Cardiac muscle cell (in vitro differentiated cells and primary cell): ENCODE measurements around the gene COL25A1. TPM values are rescaled to one million over a fixed set of nuclear protein-coding genes. Genes with fewer than 3 reads are reported as not detected.
A peak's percentile ranks its signal among the peaks of the same experiment; 100 is the strongest.

ENCODE experiments used
- DNase-seq, 2 donors: peaks; one replicate each; pipeline versions ENCODE4 v3.0.0 to v3.0.0-alpha.2; 2010 to 2017; ENCODE audit warnings: low read depth in 1 of 2, low spot score in 1 of 2
- H3K27ac ChIP-seq: fragments of 200-600 bp; sonication (generic); 2 replicates; pipeline ENCODE4 v1.5.1; 2016
- H3K27me3 ChIP-seq: fragments of 200-600 bp; sonication (generic); 2 replicates; pipeline ENCODE4 v1.6.0; 2016; ENCODE audit warnings: control low read depth
- H3K36me3 ChIP-seq: fragments of 200-600 bp; sonication (generic); 2 replicates; pipeline ENCODE4 v1.5.1; 2016; ENCODE audit warnings: control low read depth
- H3K4me1 ChIP-seq: fragments of 200-600 bp; sonication (generic); 2 replicates; pipeline ENCODE4 v1.8.1; 2017; ENCODE audit warnings: low read depth, mild to moderate bottlenecking, mixed run types
- H3K4me3 ChIP-seq: fragments of 200-600 bp; sonication (generic); 2 replicates; pipeline ENCODE4 v1.5.1; 2016; ENCODE audit warnings: mild to moderate bottlenecking
- H3K9me3 ChIP-seq: fragments of 200-600 bp; sonication (generic); 2 replicates; pipeline ENCODE4 v1.5.1; 2017; ENCODE audit warnings: low read depth, mild to moderate bottlenecking, control low read depth
- CTCF ChIP-seq: IDR thresholded peaks from 2 replicates; pipeline ENCODE4 v1.5.1; 2012; ENCODE audit warnings: low read depth, mild to moderate bottlenecking, low read length
- polyA plus RNA-seq: library from polyadenylated mRNA; unstranded; fragments of >200 nt; fragmentation: Nextera tagmentation; extraction: Ambion mirVana; gene quantifications from 2 replicates; pipeline ENCODE4 v1.2.1, GENCODE V29; 2016
- total RNA-seq: library from RNA; depleted of rRNA; stranded (reverse); fragments of >200 nt; gene quantifications from 2 replicates; pipeline ENCODE4 v1.2.3, GENCODE V29; 2016

COL25A1 gene
- total and polyA plus RNA-seq, 2 experiments from 2014 or later, result 3.5 to 8.4 TPM

DNA sequence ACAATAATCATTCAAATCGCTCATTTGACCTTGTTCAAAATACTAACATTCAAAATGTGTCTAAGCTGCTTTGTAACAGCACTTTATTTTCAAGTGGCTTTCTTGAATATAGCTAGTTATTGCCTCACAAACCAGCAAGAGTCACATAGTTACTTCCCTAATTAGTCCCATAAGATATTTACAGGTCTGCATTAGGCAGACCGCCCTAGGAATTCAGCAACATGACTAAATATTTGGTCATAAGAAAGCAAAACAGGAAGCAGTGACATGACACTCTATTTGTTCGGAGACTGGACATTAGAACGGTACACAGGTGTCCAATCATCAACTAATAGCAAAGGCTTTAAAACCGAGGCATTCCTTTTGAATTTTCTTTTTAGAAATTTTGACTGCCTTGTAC lies 262.0 kb downstream of the COL25A1 start:
- no peak for TF ChIP-seq CTCF
- no peak overlapping the region for H3K27ac ChIP-seq
- no peak overlapping the region for H3K4me3 ChIP-seq
- no peaks in the 10 kb centered on the region for H3K36me3 ChIP-seq
- DNase-seq, result no peak
- H3K27me3 ChIP-seq, result no peaks in the 10 kb centered on the region
- H3K4me1 ChIP-seq, result peaks cover 3% of the 10 kb centered on the region
- H3K9me3 ChIP-seq, result no peaks in the 10 kb centered on the region

DNA sequence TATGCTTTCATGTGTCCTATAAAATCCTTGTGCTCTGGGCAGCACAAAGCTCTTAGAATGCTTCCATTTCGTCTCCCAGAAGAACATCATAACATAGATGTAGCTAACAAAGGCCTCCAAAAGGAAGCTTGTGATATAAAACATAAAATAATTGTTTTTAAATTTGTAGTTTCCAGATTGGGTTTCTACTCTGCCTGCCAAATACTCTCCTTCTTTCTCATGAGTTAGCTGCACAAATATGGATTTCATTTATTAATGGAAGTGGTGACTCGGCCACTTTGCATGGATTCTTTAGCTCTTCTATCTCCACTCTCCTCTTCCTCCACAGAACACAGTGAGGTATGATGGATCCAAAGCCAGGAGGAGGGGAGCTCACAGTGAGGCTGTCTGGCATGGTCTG lies 265.4 kb downstream of the COL25A1 start:
- Histone ChIP-seq H3K9me3 (no peaks in the 10 kb centered on the region), H3K27ac (no peak overlapping the region), H3K27me3 (no peaks in the 10 kb centered on the region), H3K4me3 (no peak overlapping the region), H3K4me1 (no peaks in the 10 kb centered on the region), H3K36me3 (no peaks in the 10 kb centered on the region)
- DNase-seq, result no peak
- no peak for TF ChIP-seq CTCF

- H3K4me3 ChIP-seq, result no peak overlapping the region
- H3K36me3 ChIP-seq, result no peaks in the 10 kb centered on the region
- no peak for DNase-seq
- H3K9me3 ChIP-seq, result no peaks in the 10 kb centered on the region
- no peaks in the 10 kb centered on the region for H3K4me1 ChIP-seq
- no peaks in the 10 kb centered on the region for H3K27me3 ChIP-seq
- no peak for TF ChIP-seq CTCF
- no peak overlapping the region for H3K27ac ChIP-seq
Measured at GRCh38 chr4:109033993-109034392, 268.5 kb downstream of the COL25A1 start.

DNA sequence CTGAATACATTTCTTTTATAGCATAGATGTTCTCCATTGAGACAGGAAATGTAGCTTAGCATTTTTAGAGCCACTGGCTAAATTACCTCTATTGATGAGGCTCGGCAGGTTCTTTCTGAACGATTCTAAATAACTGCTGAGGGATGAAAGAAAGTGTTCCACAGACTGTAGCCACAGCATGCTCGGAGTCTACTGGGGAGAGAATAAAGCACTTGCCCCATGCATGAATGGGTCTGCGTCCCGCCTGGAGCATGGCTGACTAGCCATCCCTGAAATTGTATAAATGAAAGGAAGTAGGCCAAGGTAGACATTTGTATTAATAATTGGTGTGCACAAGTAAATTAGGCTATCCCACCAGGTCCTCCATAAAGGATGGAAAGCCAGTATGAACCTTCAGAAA lies 269.8 kb downstream of the COL25A1 start:
- no peaks in the 10 kb centered on the region for H3K4me1 ChIP-seq
- no peak for DNase-seq
- TF ChIP-seq CTCF, result no peak
- H3K9me3 ChIP-seq, result no peaks in the 10 kb centered on the region
- H3K36me3 ChIP-seq, result no peaks in the 10 kb centered on the region
- no peaks in the 10 kb centered on the region for H3K27me3 ChIP-seq
- no peak overlapping the region for H3K4me3 ChIP-seq
- no peak overlapping the region for H3K27ac ChIP-seq

DNA sequence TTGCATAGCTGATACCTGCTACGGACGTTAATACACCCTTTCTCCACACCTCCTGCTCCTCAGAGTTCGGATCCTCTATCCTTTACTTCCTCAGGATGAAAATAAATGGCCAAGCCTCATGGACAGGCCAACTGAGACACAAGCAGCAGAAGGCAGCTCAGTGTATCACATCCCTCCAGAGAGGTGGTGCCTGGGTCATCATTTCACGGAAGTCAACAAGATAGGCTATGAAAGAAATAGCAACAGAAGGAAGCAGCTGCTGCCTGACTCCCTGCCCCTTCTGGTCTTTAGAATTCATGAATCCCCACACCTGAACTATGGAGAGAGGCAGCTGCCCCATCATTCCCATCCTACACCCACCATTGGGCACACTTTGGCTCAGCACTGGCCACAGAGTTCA lies 272.5 kb downstream of the COL25A1 start:
- Histone ChIP-seq H3K27ac (no peak overlapping the region), H3K9me3 (no peaks in the 10 kb centered on the region), H3K36me3 (no peaks in the 10 kb centered on the region), H3K4me1 (no peaks in the 10 kb centered on the region), H3K4me3 (no peak overlapping the region), H3K27me3 (no peaks in the 10 kb centered on the region)
- no peak for TF ChIP-seq CTCF
- no peak for DNase-seq

DNA sequence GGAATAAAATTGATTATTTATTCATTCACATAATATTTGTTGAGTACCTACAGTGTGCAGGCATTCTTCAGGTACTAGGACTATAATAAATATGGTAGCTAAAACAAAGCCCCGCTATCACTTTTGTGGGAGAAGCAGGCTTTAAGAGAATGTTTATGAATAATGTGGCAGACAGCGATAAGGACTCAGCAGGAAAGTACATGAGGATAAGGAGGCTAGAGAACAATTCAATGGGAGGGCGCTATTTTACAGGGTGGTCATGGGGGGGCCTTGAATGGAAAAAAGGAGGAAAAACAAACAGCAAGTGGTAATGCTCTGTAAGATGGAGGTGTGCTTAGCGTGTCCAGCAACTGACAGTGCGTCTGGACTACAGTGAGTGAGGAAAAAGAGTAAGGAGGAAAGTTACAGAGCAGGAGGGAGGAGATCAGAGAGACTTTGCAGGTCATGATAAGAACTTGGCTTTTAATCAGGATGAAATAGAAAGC lies 275.4 kb downstream of the COL25A1 start:
- no peaks in the 10 kb centered on the region for H3K4me1 ChIP-seq
- TF ChIP-seq CTCF, result no peak
- H3K27ac ChIP-seq, result no peak overlapping the region
- no peaks in the 10 kb centered on the region for H3K9me3 ChIP-seq
- DNase-seq, result peak in 1 of 2 donors; percentile 27
- no peak overlapping the region for H3K4me3 ChIP-seq
- H3K27me3 ChIP-seq, result no peaks in the 10 kb centered on the region
- H3K36me3 ChIP-seq, result no peaks in the 10 kb centered on the region
